ENCODE results near the gene TRPV5.

DNA sequence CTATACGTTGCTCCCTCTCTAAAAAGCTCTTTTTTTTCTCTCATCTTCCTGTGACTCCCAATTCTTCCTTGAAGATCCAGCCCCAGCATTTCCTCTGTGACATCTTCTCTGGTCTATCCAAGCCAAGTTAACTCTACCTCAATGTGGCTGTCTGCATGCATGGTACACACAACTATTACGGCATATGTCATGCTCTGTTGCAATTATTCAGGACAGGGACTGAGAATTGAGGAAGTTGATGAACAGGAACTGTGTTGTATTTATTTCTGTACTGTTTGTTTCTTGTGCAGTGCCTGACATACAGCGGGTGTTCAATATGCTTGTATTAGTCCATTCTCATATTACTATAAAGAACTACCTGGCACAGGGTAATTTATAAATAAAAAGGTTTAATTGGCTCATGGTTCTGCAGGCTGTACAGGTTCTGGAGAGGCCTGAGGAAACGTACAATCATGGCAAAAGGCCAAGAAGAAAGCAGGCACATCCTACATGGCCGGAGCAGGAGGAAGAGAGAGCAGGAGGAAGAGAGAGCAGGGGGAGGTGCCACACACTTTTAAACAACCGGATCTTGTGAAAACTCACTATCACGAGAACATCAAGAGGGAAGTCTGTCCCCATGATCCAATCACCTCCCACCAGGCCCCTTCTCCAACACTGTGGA is 6.3 kb downstream of the TRPV5 start:
- no peak for TF ChIP-seq EP300 (IDR thresholded peaks at IDR 0.05)
- TF ChIP-seq, protein P1, sequence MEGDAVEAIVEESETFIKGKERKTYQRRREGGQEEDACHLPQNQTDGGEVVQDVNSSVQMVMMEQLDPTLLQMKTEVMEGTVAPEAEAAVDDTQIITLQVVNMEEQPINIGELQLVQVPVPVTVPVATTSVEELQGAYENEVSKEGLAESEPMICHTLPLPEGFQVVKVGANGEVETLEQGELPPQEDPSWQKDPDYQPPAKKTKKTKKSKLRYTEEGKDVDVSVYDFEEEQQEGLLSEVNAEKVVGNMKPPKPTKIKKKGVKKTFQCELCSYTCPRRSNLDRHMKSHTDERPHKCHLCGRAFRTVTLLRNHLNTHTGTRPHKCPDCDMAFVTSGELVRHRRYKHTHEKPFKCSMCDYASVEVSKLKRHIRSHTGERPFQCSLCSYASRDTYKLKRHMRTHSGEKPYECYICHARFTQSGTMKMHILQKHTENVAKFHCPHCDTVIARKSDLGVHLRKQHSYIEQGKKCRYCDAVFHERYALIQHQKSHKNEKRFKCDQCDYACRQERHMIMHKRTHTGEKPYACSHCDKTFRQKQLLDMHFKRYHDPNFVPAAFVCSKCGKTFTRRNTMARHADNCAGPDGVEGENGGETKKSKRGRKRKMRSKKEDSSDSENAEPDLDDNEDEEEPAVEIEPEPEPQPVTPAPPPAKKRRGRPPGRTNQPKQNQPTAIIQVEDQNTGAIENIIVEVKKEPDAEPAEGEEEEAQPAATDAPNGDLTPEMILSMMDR (IDR thresholded peaks at IDR 0.05), result no peak

Data from upper lobe of left lung (tissue), 4 donors.